ENCODE measurements around the gene CLNK.

DNA sequence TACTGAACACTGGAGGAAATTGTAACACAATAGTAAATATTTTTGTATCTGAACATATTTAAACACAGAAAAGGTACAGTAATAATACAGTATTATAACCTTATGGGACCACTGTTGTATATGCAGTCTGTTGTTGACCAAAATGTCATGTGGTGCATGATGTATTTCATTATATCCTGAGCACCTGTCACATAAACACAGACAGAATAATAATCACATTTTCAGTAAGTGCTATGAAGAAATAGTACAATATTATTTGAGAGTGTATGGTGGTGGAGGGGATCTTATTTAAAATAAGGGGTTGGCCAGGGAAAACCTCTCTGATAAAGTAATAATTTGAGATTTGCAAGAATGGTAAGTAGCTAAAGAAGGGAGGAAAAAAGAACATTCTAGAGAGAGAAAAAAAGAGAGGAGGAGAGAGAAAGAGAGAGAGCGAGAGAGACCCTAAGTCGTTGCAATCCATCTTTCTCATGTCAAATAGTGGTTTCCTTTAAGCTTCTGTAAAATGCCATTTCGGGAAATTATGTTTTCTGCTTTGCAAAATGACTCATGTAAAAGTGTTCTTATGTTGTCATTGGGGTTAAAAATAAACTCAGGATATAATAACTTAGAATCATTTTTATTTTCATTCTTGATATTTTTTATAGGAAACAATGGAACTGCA, 19.3 kb upstream of the CLNK start:
- TF ChIP-seq, protein P1, sequence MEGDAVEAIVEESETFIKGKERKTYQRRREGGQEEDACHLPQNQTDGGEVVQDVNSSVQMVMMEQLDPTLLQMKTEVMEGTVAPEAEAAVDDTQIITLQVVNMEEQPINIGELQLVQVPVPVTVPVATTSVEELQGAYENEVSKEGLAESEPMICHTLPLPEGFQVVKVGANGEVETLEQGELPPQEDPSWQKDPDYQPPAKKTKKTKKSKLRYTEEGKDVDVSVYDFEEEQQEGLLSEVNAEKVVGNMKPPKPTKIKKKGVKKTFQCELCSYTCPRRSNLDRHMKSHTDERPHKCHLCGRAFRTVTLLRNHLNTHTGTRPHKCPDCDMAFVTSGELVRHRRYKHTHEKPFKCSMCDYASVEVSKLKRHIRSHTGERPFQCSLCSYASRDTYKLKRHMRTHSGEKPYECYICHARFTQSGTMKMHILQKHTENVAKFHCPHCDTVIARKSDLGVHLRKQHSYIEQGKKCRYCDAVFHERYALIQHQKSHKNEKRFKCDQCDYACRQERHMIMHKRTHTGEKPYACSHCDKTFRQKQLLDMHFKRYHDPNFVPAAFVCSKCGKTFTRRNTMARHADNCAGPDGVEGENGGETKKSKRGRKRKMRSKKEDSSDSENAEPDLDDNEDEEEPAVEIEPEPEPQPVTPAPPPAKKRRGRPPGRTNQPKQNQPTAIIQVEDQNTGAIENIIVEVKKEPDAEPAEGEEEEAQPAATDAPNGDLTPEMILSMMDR (IDR thresholded peaks at IDR 0.05), result no peak
- no peak for TF ChIP-seq ZFX (IDR thresholded peaks at IDR 0.05; ENCODE audit: borderline replicate concordance)

All from 22Rv1 (cell line).